ENCODE data around the gene C13orf46.

Gene C13orf46

DNA sequence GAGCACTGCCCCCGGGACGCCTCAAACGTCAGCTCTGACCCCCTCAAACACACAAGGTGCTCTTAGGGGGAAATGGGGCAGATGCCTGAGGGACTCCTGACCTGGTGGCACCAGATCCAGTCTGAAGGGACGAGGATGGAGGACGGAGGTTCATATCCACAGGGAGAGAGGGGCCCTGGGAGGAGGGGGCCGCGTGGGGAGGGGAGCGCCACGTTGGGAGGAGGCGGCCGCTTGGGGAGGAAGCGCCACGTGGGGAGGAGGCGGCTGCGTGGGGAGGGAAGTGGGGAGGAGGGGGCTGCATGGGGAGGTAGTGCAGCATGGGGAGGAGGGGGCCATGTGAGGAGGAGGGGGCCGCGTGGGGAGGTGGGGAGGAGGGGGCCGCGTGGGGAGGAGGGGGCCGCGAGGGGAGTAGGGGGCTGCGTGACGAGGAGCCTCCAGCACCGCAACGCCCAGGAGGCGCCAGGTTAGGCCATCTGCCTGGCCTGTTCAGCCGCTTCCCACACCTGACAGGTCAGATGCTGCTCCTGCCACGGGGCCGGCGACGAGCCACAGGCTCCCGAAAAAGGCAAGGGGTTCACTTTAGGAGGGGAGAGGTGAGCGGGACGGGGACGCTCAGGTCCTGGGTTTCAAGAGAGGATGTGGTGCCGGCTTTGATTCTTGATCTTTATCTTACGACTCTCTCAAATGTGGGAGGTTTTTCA lies 36.7 kb upstream of the C13orf46 start:
- Histone ChIP-seq H3K27ac (ENCODE audit: insufficient read depth, low read length, poor library complexity, severe bottlenecking) (no peak overlapping the region), H3K4me1 (ENCODE audit: control insufficient read depth, insufficient read depth, low read length, poor library complexity, severe bottlenecking) (peaks cover 5% of the 10 kb centered on the region), H3K27me3 (replicated peaks; ENCODE audit: control insufficient read depth, insufficient read depth, low read length, poor library complexity, severe bottlenecking) (no peaks in the 10 kb centered on the region), H3K4me3 (ENCODE audit: insufficient read depth, low read depth, low read length, poor library complexity, severe bottlenecking) (no peak overlapping the region), H3K9me3 (ENCODE audit: control insufficient read depth, low read length) (no peaks in the 10 kb centered on the region), H3K36me3 (ENCODE audit: control insufficient read depth, insufficient read depth, low read length) (peaks cover 70% of the 10 kb centered on the region)
- no peak for DNase-seq

DNA sequence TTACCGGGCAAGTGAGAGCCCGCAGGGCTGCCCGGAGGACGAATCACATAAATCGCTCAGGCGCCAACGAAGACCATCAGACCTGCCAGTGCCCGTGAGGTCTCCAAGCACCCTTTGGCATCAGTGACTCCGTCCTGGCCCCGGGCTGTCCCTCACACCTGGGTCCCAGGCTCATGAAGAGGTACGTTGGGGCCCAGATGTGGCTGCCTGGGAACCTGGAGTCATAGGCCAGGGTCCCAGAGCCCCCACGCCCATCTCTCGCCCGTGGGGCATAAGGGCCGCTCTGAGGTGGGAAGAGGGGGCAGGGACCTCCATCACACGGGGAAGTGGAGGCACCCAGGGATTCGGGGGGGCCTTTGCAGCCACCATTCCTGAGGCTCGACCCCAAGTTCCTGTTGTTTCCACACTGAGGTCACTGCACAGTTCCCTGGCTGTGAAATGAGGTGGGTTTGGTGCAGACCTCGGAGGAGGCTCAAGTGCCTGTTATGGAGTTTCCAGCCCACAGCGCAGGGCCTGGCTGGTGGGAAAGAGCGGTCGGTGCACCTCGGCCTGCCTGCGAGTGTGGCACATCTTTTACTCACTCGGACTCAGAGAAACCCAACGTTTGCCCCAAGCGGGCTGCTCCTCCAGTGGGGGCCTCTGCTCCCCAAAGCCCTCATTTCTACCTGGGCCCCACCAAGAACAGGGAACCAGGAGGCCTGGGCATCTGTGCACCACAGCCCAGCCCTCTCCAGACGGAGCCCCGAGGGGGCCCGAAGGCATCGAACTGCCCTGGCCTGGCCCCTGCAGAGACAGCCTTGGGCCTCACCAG lies 35.9 kb upstream of the C13orf46 start:
- Histone ChIP-seq H3K27me3 (replicated peaks; ENCODE audit: control insufficient read depth, insufficient read depth, low read length, poor library complexity, severe bottlenecking) (no peaks in the 10 kb centered on the region), H3K4me3 (ENCODE audit: insufficient read depth, low read depth, low read length, poor library complexity, severe bottlenecking) (no peak overlapping the region), H3K9me3 (ENCODE audit: control insufficient read depth, low read length) (no peaks in the 10 kb centered on the region), H3K36me3 (ENCODE audit: control insufficient read depth, insufficient read depth, low read length) (peaks cover 70% of the 10 kb centered on the region), H3K27ac (ENCODE audit: insufficient read depth, low read length, poor library complexity, severe bottlenecking) (no peak overlapping the region), H3K4me1 (ENCODE audit: control insufficient read depth, insufficient read depth, low read length, poor library complexity, severe bottlenecking) (no peaks in the 10 kb centered on the region)
- no peak for DNase-seq

DNA sequence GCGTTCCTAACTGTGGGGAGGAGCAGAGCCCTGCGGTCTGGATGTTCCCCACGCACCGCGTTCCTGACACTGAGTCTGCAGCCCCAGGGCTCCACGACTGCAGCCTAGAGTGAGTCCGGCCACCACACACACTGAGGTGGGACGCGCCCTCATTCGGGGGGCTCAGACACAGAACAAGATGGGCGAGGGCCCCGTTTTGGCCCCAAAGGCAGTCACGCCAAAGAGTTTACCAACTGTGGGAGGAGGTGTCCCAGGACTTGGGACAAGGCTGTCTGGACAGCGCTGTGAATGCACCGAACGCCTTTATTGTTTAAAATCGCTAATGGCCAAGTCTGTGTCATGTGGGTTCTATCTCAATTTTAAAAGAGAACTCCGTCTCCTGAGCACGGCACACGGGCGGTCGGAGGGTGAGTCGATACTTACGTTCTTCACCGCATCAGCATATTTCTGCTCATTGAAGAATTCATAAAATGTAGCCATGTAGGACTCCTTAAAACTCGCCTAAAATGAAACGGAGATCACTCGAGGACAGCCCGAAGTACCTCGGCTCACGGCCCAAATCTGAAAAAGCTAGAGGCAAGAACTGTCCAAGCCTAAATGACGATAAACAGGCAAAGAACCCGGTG lies 35.2 kb upstream of the C13orf46 start:
- peaks cover 65% of the 10 kb centered on the region for H3K36me3 ChIP-seq (ENCODE audit: control insufficient read depth, insufficient read depth, low read length)
- no peak overlapping the region for H3K27ac ChIP-seq (ENCODE audit: insufficient read depth, low read length, poor library complexity, severe bottlenecking)
- H3K4me1 ChIP-seq (ENCODE audit: control insufficient read depth, insufficient read depth, low read length, poor library complexity, severe bottlenecking) = no peaks in the 10 kb centered on the region
- H3K4me3 ChIP-seq (ENCODE audit: insufficient read depth, low read depth, low read length, poor library complexity, severe bottlenecking) = no peak overlapping the region
- no peak for DNase-seq
- H3K27me3 ChIP-seq (replicated peaks; ENCODE audit: control insufficient read depth, insufficient read depth, low read length, poor library complexity, severe bottlenecking) = no peaks in the 10 kb centered on the region
- H3K9me3 ChIP-seq (ENCODE audit: control insufficient read depth, low read length) = no peaks in the 10 kb centered on the region

DNA sequence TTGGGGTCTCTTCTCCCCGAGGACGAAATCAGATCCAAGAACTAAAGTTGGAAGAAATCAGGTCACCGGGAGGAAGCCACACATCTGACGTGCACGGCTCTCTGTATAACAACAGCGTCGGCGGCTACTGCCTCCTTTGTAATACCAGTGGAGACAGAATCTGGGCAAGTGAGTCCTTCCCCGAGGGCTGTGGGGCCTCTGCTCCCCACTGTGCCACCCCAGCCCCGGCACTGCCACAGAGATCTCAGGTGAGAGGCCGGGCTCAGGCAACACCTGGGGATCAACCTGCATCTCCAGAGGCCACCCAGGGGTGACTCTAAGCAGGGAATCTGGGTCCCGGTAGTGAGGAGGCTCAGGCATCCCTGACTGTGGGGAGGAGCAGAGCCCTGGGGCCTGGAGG lies 33.7 kb upstream of the C13orf46 start:
- no peaks in the 10 kb centered on the region for H3K4me1 ChIP-seq (ENCODE audit: control insufficient read depth, insufficient read depth, low read length, poor library complexity, severe bottlenecking)
- no peak for DNase-seq
- H3K4me3 ChIP-seq (ENCODE audit: insufficient read depth, low read depth, low read length, poor library complexity, severe bottlenecking) = no peak overlapping the region
- H3K9me3 ChIP-seq (ENCODE audit: control insufficient read depth, low read length) = no peaks in the 10 kb centered on the region
- peaks cover 65% of the 10 kb centered on the region for H3K36me3 ChIP-seq (ENCODE audit: control insufficient read depth, insufficient read depth, low read length)
- no peak overlapping the region for H3K27ac ChIP-seq (ENCODE audit: insufficient read depth, low read length, poor library complexity, severe bottlenecking)
- H3K27me3 ChIP-seq (replicated peaks; ENCODE audit: control insufficient read depth, insufficient read depth, low read length, poor library complexity, severe bottlenecking) = no peaks in the 10 kb centered on the region

DNA sequence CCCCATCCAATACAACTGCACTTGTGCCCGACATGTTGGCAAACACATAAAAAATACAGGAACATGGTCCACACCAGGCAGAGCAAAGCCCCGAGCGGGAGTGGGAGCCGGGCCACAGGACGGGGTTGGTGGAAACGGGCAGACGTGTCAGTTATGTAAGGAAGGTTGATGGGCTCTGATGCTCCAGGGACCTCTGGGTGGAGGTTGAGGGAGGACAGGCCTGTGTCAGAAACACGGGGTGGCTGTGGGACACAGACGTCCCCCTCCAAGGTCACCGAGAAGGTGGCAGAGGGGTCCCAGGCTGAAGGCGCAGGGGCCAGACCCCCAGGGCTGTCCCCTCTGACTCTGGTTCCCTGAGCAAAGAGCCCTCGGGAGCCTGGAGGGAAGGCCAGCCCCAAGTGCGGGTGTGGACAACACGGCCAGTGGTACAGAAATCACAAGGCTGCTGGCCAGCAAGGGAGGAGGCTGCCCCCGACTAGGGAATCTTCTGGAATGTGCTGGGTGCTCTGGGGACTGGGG lies 31.4 kb upstream of the C13orf46 start:
- H3K27ac ChIP-seq (ENCODE audit: insufficient read depth, low read length, poor library complexity, severe bottlenecking) = no peak overlapping the region
- no peak for DNase-seq
- H3K9me3 ChIP-seq (ENCODE audit: control insufficient read depth, low read length) = no peaks in the 10 kb centered on the region
- peaks cover 65% of the 10 kb centered on the region for H3K36me3 ChIP-seq (ENCODE audit: control insufficient read depth, insufficient read depth, low read length)
- no peak overlapping the region for H3K4me3 ChIP-seq (ENCODE audit: insufficient read depth, low read depth, low read length, poor library complexity, severe bottlenecking)
- H3K27me3 ChIP-seq (replicated peaks; ENCODE audit: control insufficient read depth, insufficient read depth, low read length, poor library complexity, severe bottlenecking) = no peaks in the 10 kb centered on the region
- H3K4me1 ChIP-seq (ENCODE audit: control insufficient read depth, insufficient read depth, low read length, poor library complexity, severe bottlenecking) = no peaks in the 10 kb centered on the region

DNA sequence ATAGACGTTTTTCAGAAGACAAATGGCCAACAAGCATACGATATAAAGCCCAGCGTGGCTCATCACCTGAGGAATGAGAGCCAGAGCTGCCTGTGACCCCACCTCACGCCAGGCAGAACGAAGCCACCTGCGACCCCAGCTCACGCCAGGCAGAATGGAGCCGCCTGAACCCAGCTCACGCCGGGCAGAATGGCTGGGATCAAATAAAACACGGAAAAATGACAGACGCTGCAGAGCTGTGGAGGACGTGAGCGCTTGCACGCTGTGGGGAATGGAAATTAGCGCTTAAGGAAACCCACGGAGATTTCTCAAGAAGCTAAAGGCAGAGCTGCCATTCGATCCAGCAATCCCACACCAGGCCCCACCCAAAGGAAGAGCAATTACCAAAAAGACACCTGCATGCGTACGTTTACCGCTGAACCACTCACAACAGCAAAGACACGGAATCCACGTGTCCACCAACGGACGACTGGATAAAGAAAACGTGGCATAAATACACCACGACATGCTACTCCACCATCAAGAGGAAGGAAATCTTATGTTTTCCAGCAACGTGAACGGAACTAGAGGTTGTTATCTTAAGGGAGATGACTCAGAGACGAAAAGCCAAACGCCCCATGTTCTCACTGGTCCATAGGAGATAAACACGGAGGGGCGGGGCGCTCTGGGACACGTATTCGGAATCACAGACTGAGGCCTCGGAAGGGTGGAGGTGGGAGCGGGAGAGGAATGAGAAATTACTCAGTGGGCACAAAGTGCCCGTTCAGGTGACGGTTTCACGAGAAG lies 30.7 kb upstream of the C13orf46 start:
- H3K27ac ChIP-seq (ENCODE audit: insufficient read depth, low read length, poor library complexity, severe bottlenecking) = no peak overlapping the region
- no peaks in the 10 kb centered on the region for H3K27me3 ChIP-seq (replicated peaks; ENCODE audit: control insufficient read depth, insufficient read depth, low read length, poor library complexity, severe bottlenecking)
- no peak for DNase-seq
- H3K4me3 ChIP-seq (ENCODE audit: insufficient read depth, low read depth, low read length, poor library complexity, severe bottlenecking) = no peak overlapping the region
- H3K36me3 ChIP-seq (ENCODE audit: control insufficient read depth, insufficient read depth, low read length) = peaks cover 64% of the 10 kb centered on the region
- H3K4me1 ChIP-seq (ENCODE audit: control insufficient read depth, insufficient read depth, low read length, poor library complexity, severe bottlenecking) = no peaks in the 10 kb centered on the region
- no peaks in the 10 kb centered on the region for H3K9me3 ChIP-seq (ENCODE audit: control insufficient read depth, low read length)

DNA sequence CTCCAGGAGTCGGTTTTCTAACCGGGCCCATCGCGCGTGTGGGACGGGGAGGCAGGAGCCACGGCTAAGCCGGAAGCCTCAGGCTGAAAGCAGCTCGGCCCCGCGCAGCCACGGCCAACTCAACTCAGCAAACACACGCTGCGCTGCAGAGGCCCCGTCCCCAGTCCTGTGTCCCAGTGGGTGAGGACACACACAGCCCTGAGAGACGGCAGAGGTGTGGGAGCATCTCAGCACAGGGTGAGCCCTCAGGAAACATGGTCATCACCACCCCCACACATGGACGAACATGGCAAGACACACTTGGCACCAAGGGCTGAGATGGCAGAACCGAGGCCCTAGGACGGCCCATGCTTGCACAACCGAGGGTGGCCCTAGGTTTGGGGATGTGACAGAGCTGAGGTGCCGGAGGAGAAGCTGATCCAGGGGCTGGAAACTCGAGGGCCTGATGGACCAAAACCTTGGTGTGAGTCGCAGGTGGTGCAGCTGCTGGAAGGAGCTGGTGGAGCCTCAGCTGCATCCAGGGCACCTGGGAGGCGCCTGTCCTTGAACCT lies 29.0 kb upstream of the C13orf46 start:
- Histone ChIP-seq H3K9me3 (ENCODE audit: control insufficient read depth, low read length) (no peaks in the 10 kb centered on the region), H3K36me3 (ENCODE audit: control insufficient read depth, insufficient read depth, low read length) (peaks cover 71% of the 10 kb centered on the region), H3K4me1 (ENCODE audit: control insufficient read depth, insufficient read depth, low read length, poor library complexity, severe bottlenecking) (no peaks in the 10 kb centered on the region), H3K4me3 (ENCODE audit: insufficient read depth, low read depth, low read length, poor library complexity, severe bottlenecking) (no peak overlapping the region), H3K27ac (ENCODE audit: insufficient read depth, low read length, poor library complexity, severe bottlenecking) (no peak overlapping the region), H3K27me3 (replicated peaks; ENCODE audit: control insufficient read depth, insufficient read depth, low read length, poor library complexity, severe bottlenecking) (no peaks in the 10 kb centered on the region)
- DNase-seq = no peak

DNA sequence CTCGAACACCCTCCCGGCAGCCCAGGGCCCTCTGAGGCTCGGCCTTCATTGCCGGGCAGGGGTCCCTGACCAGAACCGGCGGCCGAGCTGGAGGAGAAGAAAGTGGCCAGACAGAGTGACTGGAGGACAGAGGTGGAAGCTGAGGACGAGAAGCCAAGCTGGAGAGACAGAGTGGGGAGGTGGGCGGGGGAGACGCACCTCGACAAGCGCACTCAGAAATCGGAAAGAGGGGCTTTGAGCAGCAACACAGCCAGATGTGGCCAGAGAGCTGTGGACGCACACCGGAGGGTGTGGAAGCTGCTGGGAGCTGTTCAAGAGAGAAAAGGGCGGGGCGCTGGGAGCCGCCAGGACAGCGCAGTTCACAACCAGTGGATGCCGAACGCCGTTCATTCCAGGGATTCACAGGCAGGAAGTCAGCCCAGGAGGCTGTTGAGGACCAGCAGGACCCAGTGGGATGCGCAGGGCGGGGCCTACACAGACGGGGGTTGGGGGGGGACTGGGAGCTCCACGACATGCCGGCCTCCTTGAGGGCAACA lies 28.2 kb upstream of the C13orf46 start:
- H3K36me3 ChIP-seq (ENCODE audit: control insufficient read depth, insufficient read depth, low read length) = peaks cover 75% of the 10 kb centered on the region
- no peaks in the 10 kb centered on the region for H3K27me3 ChIP-seq (replicated peaks; ENCODE audit: control insufficient read depth, insufficient read depth, low read length, poor library complexity, severe bottlenecking)
- no peak for DNase-seq
- no peaks in the 10 kb centered on the region for H3K4me1 ChIP-seq (ENCODE audit: control insufficient read depth, insufficient read depth, low read length, poor library complexity, severe bottlenecking)
- H3K4me3 ChIP-seq (ENCODE audit: insufficient read depth, low read depth, low read length, poor library complexity, severe bottlenecking) = no peak overlapping the region
- no peaks in the 10 kb centered on the region for H3K9me3 ChIP-seq (ENCODE audit: control insufficient read depth, low read length)
- no peak overlapping the region for H3K27ac ChIP-seq (ENCODE audit: insufficient read depth, low read length, poor library complexity, severe bottlenecking)

DNA sequence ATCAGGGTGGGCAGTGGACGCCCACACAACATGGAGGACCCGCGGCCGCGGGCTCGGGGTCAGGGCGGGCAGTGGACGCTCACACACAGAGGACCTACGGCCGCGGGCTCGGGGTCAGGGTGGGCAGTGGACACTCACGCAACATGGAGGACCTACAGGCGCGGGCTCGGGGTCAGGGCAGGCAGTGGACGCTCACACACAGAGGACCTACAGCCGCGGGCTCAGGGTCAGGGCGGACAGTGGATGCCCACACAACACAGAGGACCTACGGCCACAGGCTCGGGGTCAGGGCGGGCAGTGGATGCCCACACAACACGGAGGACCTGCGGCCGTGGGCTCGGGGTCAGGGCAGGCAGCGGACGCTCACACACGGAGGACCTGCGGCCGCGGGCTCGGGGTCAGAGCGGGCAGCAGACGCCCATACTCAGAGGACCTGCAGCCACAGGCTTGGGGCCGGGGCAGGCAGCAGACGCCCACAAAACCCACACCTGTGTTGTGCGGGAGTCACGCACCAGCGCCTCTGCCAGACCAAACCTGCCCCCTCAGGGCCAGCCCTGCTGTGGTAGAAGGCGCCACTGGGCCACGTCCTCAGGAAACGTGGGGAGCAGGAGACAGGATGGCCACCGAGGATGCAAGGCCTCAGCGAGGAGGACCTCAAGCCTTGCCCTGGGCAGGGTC lies 27.6 kb upstream of the C13orf46 start:
- Histone ChIP-seq H3K27me3 (replicated peaks; ENCODE audit: control insufficient read depth, insufficient read depth, low read length, poor library complexity, severe bottlenecking) (no peaks in the 10 kb centered on the region), H3K27ac (ENCODE audit: insufficient read depth, low read length, poor library complexity, severe bottlenecking) (no peak overlapping the region), H3K4me3 (ENCODE audit: insufficient read depth, low read depth, low read length, poor library complexity, severe bottlenecking) (no peak overlapping the region), H3K9me3 (ENCODE audit: control insufficient read depth, low read length) (no peaks in the 10 kb centered on the region), H3K4me1 (ENCODE audit: control insufficient read depth, insufficient read depth, low read length, poor library complexity, severe bottlenecking) (no peaks in the 10 kb centered on the region), H3K36me3 (ENCODE audit: control insufficient read depth, insufficient read depth, low read length) (peaks cover 81% of the 10 kb centered on the region)
- DNase-seq = no peak

All from effector memory CD4-positive, alpha-beta T cell (primary cell).